ENCODE data around the gene FKBP5. TPM values are rescaled to one million over a fixed set of nuclear protein-coding genes. Genes with fewer than 3 reads are reported as not detected.
"Not testable (repeated sequence)": the region's sequence is repeated elsewhere in the genome, so short reads cannot be mapped to it uniquely, and the experiment has no call there.

FKBP5 gene
- total RNA-seq, 1 donor from 2014 or later: 4.6 TPM

DNA sequence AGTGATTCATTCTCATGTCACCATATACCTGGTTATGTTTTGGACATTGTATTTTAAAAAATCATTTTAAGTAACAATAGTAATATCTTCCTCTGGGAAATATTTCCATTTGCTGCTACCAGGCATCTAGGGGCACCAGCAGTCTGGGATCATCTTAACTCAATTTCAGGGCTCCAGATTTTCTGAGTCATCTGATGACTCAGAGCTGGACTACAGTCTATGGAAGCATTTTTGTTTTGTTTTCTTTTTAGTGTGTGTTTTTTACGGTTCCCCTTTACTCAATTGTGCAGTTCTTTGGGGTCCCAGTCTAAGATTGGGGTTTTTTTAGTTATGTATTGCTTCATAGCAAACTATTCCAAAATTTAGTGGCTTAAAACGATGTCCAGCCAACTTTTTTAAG lies 5.7 kb upstream of the FKBP5 start:
- FAIRE-seq: no peak

DNA sequence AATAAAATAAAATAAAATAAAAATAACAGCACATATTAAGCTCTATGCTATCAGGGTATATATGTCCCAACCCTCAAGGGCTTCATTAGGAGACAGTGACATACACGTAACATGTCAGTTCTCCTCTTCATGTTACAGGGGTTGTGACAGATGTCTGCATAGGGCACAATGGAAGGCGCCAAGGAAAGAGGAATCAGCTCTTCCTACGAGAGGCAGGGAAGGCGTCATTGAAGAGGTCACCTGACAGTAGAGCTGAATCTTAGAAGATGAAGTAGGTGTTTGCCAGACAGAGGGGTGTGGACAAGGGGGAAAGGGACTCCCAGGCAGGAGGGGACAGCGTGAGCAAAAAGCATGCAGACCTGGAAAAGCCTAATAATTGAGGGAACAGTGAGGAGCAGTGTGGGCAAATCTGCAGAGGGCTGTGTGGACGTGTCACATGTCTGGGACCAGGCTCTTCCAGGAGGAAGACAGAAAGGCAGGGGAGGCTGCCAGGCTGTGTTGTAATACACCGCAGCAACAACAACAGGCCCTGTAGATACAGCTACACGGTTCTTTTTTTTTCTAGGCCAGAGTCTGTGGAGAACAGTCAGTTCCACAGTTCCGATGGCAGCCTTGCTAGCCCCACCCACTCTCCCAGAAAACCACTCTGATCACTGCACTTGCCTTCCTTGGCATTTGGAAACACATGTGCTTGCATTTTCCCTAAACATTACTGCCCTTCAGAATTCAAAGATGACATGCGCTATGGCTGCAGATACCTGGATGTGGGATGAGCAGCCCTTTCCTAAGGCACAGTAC lies 2.5 kb upstream of the FKBP5 start:
- no peak overlapping the region for H3K4me2 ChIP-seq (ENCODE audit: low read length)
- FAIRE-seq: no peak
- no peak overlapping the region for H2AFZ ChIP-seq (ENCODE audit: low read depth, low read length)
- no peak overlapping the region for H3K27ac ChIP-seq (ENCODE audit: low read depth, low read length)
- H3K27me3 ChIP-seq (ENCODE audit: insufficient read depth, low read length): no peaks in the 10 kb centered on the region
- no peak overlapping the region for H3K4me3 ChIP-seq (ENCODE audit: insufficient read depth, low read depth, low read length)
- H3K27ac Mint-ChIP-seq (ENCODE audit: unreplicated experiment): no peak overlapping the region
- H3K36me3 Mint-ChIP-seq (ENCODE audit: low read depth, unreplicated experiment): no peaks in the 10 kb centered on the region
- H3K4me3 Mint-ChIP-seq (ENCODE audit: unreplicated experiment): no peak overlapping the region
- TF ChIP-seq EZH2 (IDR thresholded peaks at IDR 0.05; ENCODE audit: insufficient read depth, low read length): no peak
- TF ChIP-seq, protein P1, sequence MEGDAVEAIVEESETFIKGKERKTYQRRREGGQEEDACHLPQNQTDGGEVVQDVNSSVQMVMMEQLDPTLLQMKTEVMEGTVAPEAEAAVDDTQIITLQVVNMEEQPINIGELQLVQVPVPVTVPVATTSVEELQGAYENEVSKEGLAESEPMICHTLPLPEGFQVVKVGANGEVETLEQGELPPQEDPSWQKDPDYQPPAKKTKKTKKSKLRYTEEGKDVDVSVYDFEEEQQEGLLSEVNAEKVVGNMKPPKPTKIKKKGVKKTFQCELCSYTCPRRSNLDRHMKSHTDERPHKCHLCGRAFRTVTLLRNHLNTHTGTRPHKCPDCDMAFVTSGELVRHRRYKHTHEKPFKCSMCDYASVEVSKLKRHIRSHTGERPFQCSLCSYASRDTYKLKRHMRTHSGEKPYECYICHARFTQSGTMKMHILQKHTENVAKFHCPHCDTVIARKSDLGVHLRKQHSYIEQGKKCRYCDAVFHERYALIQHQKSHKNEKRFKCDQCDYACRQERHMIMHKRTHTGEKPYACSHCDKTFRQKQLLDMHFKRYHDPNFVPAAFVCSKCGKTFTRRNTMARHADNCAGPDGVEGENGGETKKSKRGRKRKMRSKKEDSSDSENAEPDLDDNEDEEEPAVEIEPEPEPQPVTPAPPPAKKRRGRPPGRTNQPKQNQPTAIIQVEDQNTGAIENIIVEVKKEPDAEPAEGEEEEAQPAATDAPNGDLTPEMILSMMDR (IDR thresholded peaks at IDR 0.05; ENCODE audit: insufficient read depth, low read depth, low read length): no peak
- no peaks in the 10 kb centered on the region for H4K20me1 ChIP-seq (ENCODE audit: insufficient read depth, low read length)
- no peak for DNase-seq (ENCODE audit: low read depth)
- no peaks in the 10 kb centered on the region for H3K9me3 ChIP-seq (ENCODE audit: insufficient read depth, low read depth, low read length)
- H3K27me3 Mint-ChIP-seq (ENCODE audit: low read depth, unreplicated experiment): no peaks in the 10 kb centered on the region
- H3K9me3 Mint-ChIP-seq (ENCODE audit: unreplicated experiment): peaks cover 6% of the 10 kb centered on the region
- no peak overlapping the region for H3K9ac ChIP-seq (ENCODE audit: low read length)
- no peaks in the 10 kb centered on the region for H3K79me2 ChIP-seq (ENCODE audit: insufficient read depth, low read length)
- H3K4me1 ChIP-seq (ENCODE audit: insufficient read depth, low read length): peaks cover 3% of the 10 kb centered on the region
- no peaks in the 10 kb centered on the region for H3K36me3 ChIP-seq (ENCODE audit: insufficient read depth, low read length)
- H3K4me1 Mint-ChIP-seq (ENCODE audit: low read depth, unreplicated experiment): peaks cover 3% of the 10 kb centered on the region

More for the DNA sequence above, 5.7 kb upstream of the FKBP5 start:
- Histone ChIP-seq H3K27ac (ENCODE audit: low read depth, low read length) (no peak overlapping the region), H3K27me3 (ENCODE audit: insufficient read depth, low read length) (no peaks in the 10 kb centered on the region), H3K36me3 (ENCODE audit: insufficient read depth, low read length) (no peaks in the 10 kb centered on the region), H3K4me3 (ENCODE audit: insufficient read depth, low read depth, low read length) (no peak overlapping the region), H3K9ac (ENCODE audit: low read length) (no peak overlapping the region), H2AFZ (ENCODE audit: low read depth, low read length) (no peak overlapping the region), H3K79me2 (ENCODE audit: insufficient read depth, low read length) (no peaks in the 10 kb centered on the region), H3K4me2 (ENCODE audit: low read length) (no peak overlapping the region), H3K9me3 (ENCODE audit: insufficient read depth, low read depth, low read length) (no peaks in the 10 kb centered on the region), H3K4me1 (ENCODE audit: insufficient read depth, low read length) (no peaks in the 10 kb centered on the region), H4K20me1 (ENCODE audit: insufficient read depth, low read length) (no peaks in the 10 kb centered on the region)
- no peak for DNase-seq (ENCODE audit: low read depth)
- Mint-ChIP-seq H3K27ac (ENCODE audit: unreplicated experiment) (no peak overlapping the region), H3K9me3 (ENCODE audit: unreplicated experiment) (peaks cover 6% of the 10 kb centered on the region), H3K36me3 (ENCODE audit: low read depth, unreplicated experiment) (no peaks in the 10 kb centered on the region), H3K27me3 (ENCODE audit: low read depth, unreplicated experiment) (peaks cover 2% of the 10 kb centered on the region), H3K4me1 (ENCODE audit: low read depth, unreplicated experiment) (no peaks in the 10 kb centered on the region), H3K4me3 (ENCODE audit: unreplicated experiment) (no peak overlapping the region)
- TF ChIP-seq EZH2 (IDR thresholded peaks at IDR 0.05; ENCODE audit: insufficient read depth, low read length): no peak
- TF ChIP-seq, protein P1 (IDR thresholded peaks at IDR 0.05; ENCODE audit: insufficient read depth, low read depth, low read length): no peak

DNA sequence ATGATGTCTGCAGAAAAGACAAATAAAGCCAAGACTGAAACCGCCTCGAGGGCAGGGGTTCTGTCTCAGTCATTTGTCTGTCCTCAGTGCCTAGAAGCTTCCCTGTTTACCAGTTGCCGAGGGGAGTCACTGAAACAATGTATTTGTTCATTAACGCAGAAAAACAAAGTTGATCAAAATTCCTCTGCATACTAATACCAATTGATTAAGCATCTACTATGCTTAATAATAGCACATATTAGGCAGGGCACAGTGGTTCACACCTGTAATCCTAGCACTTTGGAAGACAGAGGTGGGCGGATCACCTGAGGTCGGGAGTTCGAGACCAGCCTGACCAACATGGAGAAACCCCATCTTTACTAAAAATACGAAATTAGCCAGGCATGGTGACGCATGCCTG lies 1.8 kb upstream of the FKBP5 start:
- H3K4me3 Mint-ChIP-seq (ENCODE audit: unreplicated experiment): no peak overlapping the region
- H3K36me3 Mint-ChIP-seq (ENCODE audit: low read depth, unreplicated experiment): no peaks in the 10 kb centered on the region
- no peak for TF ChIP-seq EZH2 (IDR thresholded peaks at IDR 0.05; ENCODE audit: insufficient read depth, low read length)
- TF ChIP-seq, protein P1 (IDR thresholded peaks at IDR 0.05; ENCODE audit: insufficient read depth, low read depth, low read length): no peak
- Histone ChIP-seq H3K4me1 (ENCODE audit: insufficient read depth, low read length) (peaks cover 3% of the 10 kb centered on the region), H3K36me3 (ENCODE audit: insufficient read depth, low read length) (no peaks in the 10 kb centered on the region), H3K27me3 (ENCODE audit: insufficient read depth, low read length) (no peaks in the 10 kb centered on the region), H3K4me3 (ENCODE audit: insufficient read depth, low read depth, low read length) (no peak overlapping the region), H3K27ac (ENCODE audit: low read depth, low read length) (no peak overlapping the region), H4K20me1 (ENCODE audit: insufficient read depth, low read length) (no peaks in the 10 kb centered on the region), H3K79me2 (ENCODE audit: insufficient read depth, low read length) (no peaks in the 10 kb centered on the region), H2AFZ (ENCODE audit: low read depth, low read length) (no peak overlapping the region), H3K9ac (ENCODE audit: low read length) (no peak overlapping the region), H3K4me2 (ENCODE audit: low read length) (no peak overlapping the region), H3K9me3 (ENCODE audit: insufficient read depth, low read depth, low read length) (no peaks in the 10 kb centered on the region)
- H3K9me3 Mint-ChIP-seq (ENCODE audit: unreplicated experiment): peaks cover 6% of the 10 kb centered on the region
- H3K27me3 Mint-ChIP-seq (ENCODE audit: low read depth, unreplicated experiment): no peaks in the 10 kb centered on the region
- no peak for DNase-seq (ENCODE audit: low read depth)
- FAIRE-seq: no peak
- peaks cover 3% of the 10 kb centered on the region for H3K4me1 Mint-ChIP-seq (ENCODE audit: low read depth, unreplicated experiment)
- H3K27ac Mint-ChIP-seq (ENCODE audit: unreplicated experiment): no peak overlapping the region

DNA sequence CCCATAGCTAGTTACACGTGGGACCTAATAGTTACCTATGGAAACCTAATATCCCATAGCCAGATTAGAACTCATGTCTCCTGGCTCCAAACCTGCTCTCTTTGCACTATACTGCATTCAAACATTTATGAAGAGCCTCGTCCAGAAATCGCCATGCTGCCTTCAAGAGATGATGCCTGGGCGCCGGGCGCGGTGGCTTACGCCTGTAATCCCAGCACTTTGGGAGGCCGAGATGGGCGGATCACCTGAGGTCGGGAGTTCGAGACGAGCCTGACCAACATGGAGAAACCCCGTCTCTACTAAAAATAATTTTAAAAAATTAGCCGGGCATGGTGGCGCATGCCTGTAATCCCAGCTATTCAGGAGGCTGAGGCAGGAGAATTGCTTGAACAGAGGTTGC lies 1.3 kb upstream of the FKBP5 start:
- DNase-seq (ENCODE audit: low read depth); H3K4me1 Mint-ChIP-seq (ENCODE audit: low read depth, unreplicated experiment); H3K36me3 ChIP-seq (ENCODE audit: insufficient read depth, low read length); H3K36me3 Mint-ChIP-seq (ENCODE audit: low read depth, unreplicated experiment); H4K20me1 ChIP-seq (ENCODE audit: insufficient read depth, low read length); H3K4me2 ChIP-seq (ENCODE audit: low read length); H3K9me3 ChIP-seq (ENCODE audit: insufficient read depth, low read depth, low read length); H3K27ac ChIP-seq (ENCODE audit: low read depth, low read length); H3K27me3 Mint-ChIP-seq (ENCODE audit: low read depth, unreplicated experiment); H3K4me1 ChIP-seq (ENCODE audit: insufficient read depth, low read length); H3K27ac Mint-ChIP-seq (ENCODE audit: unreplicated experiment); H2AFZ ChIP-seq (ENCODE audit: low read depth, low read length); H3K79me2 ChIP-seq (ENCODE audit: insufficient read depth, low read length); H3K9ac ChIP-seq (ENCODE audit: low read length); H3K4me3 ChIP-seq (ENCODE audit: insufficient read depth, low read depth, low read length); H3K27me3 ChIP-seq (ENCODE audit: insufficient read depth, low read length); FAIRE-seq; H3K9me3 Mint-ChIP-seq (ENCODE audit: unreplicated experiment): not testable (repeated sequence)
- peak overlapping the region; percentile 68 for H3K4me3 Mint-ChIP-seq (ENCODE audit: unreplicated experiment)

Measured in astrocyte (in vitro differentiated cells and primary cell).